Ramos (cell line): Measurements from ENCODE around the gene SPATA32.
"Not testable (repeated sequence)": the region's sequence is repeated elsewhere in the genome, so short reads cannot be mapped to it uniquely, and the experiment has no call there.

Source experiments
- in situ Hi-C: fragments of 300-500 bp; cut with MboI; formaldehyde crosslinking; loops from one replicate; pipeline ENCODE4 v1.14.3; 2022; ENCODE audit warnings: low sequenced_read_pairs; ENCODE audit not compliant: unreplicated experiment

SPATA32 gene, protein sequence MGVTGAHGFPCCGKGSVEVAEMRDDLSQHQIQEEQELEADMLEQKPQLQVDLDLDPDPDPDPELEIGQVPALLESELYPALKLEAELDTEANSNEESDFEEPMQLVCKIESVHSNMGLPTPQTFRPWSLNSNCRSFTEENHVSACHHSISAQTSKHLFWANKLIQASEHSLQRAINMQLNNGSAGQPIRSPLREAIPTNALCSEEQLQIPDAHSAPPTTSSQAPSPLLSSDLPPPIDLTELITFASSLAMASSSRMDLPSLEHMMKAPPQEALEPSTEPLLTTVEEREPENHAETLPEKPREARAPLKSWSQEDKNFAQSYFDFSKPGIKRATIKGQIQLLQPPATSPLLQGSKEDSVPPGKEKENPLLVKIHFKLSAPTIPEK

DNA sequence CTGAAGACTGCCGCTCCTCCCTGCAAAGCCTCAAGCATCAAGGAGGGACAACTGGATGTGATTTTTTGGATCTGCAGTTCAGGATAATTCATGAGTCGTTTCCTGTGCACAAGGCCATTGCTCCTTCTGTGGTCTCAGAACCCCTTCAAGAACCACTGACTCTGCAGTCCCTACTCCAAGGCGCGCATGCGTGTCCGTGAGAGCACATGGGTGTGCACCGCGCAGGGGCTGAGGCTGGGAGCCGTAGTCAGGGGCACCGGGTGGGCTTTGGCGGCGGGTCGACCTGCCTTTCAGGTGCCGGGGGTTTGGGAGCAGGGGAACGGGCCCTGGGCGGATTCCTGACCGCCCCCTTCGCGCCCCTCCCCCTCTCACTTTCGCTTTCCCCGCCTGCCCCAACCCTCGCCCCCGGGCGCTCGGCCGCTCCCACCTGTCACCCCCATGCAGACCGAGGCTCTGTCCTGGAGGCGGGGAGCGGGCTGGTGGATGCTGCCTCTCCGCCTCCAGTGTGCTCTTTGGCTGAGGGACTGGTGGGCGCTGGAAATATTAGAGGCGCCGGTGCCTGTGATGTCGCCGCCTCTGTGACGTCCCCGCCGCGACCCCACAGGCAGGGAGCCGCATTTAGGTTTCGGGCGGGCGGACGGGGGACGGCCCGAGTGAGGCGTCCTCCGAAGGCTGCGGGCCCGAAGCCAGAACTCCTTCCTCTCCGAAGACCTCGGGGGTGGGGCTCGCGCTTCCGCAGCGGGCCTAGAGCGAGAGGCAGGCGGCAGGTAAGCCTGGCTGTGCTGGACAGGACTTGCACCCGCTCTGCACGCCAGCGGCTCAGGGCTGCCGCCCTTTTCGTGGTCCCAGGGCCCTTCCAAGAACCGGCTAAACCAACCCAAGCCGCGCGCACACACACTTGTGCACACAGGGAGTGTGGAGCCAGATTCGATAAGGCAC lies at the start of gene SPATA32:
Gene SPATA32, minus strand, starts transcription at position 518 of the 939 bp plus-strand sequence. Its CDS starts 78 bp downstream, at position 440.
- in situ Hi-C loops: no loop called here

DNA sequence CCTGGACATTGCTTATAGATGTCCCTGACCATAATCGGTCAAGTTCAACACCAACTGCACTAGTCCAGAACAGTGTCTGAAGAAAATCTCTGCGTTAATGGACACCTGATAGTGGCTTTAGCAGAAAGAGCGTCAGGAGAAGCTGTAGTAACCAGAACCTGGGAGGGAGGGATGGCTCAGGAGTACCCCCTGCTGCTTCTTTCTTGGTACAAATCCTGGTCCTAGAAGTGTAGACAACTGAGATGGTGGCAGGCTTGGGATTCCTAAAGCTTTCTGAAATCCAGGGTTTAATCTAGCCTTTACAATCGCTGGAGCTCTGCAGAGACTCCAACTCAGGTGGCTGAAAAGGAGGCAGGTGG lies 49.5 kb upstream of the SPATA32 start:
- in situ Hi-C loops: no loop called here

DNA sequence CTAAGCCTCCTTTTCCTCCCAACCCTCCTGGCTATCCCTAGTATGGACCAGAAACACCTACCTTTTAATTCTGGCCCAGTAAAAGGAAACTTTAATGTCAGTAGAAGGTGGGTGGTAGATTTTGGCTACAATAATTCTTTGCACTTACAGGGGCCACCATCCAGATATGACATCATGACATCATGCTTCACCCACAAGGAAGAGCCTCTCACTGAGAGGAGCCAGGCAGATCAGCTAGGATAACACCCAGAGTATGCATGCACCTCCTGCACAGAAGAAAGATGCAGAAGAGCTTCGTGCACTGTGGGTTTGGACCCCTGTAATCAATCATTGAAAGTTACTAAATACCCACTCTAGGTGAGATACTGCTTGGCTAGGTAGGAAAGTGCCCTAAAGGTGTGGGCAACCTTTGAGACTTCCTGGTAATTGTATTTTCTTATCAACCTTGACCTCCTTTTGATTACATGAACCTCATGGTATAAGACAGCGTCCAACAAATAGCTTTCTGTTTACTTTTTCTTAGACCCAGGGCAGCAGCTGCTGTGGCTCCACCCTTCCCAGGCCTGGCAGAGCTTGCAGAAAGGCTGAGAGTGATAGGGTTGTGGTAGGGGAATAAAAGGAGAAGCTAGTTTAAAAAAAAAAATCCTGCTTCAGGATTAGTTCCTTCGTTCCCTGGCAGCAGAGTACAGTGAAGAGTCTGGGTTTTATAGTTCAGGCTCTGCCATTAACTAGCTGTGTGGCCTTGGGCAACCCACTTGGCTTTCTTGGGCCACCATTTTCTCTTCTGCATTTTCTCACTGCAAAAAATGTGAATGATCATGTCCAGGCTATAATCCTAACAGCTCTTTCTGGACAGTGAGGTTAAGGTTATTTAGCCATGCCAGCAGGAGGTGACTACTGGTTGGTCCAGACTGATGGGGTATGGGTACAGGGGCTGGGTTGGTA lies 48.8 kb upstream of the SPATA32 start:
- in situ Hi-C loops: no loop called here

DNA sequence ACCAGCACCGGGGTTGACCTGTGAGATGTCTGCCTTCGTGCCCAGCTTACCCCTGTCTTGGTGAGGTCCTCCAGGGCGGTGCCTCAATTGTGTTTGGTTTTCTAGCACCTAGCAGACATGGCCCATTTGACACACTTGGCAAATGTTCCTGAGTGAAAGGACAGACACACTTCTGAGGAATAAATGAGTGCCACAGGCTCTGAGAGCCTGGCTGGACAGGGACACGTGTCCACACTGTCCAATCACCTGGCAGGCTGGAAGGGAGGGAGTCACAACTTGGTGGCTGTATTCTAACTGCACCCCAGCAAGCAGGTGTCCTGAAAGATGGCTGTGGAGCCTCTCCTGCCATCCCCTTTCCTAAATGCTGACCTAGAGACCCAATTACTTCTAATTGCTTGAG lies 47.5 kb upstream of the SPATA32 start:
- in situ Hi-C loops: no loop called here

DNA sequence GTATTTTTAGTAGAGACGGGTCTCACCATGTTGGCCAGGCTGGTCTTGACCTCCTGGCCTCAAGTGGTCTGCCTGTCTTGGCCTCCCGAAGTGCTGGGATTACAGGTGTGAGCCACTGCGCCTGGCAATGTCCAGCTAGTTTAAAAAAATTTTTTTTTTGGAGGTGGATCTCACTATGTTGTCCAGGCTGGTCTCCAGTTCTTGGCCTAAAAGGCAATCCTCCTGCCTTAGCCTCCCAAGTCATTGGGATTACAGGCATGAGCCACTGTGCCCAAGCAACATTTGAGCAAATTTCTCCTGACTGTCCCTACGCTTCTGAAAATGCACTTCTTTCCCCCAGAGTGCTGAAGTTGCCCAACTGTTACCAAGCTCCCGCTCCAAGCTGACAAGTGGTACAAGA lies 46.9 kb upstream of the SPATA32 start:
- in situ Hi-C loops: no loop called here

DNA sequence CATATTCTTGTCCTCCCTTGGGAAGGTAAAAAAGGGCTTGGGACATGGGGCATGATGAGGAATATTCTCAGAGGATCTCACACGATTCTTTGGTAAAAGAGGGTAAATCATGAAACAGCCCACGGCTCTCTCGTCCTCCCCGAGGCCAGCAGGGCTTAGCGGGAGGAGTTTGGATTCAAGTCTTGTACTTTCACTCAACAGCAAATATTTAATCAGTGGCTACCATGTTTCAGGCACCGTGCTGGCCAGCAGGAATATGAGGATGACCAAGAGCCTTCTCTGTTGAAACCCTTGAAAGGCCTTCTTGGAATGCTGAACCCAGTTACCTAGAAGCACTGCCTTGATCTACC lies 46.1 kb upstream of the SPATA32 start:
- in situ Hi-C loops: no loop called here

DNA sequence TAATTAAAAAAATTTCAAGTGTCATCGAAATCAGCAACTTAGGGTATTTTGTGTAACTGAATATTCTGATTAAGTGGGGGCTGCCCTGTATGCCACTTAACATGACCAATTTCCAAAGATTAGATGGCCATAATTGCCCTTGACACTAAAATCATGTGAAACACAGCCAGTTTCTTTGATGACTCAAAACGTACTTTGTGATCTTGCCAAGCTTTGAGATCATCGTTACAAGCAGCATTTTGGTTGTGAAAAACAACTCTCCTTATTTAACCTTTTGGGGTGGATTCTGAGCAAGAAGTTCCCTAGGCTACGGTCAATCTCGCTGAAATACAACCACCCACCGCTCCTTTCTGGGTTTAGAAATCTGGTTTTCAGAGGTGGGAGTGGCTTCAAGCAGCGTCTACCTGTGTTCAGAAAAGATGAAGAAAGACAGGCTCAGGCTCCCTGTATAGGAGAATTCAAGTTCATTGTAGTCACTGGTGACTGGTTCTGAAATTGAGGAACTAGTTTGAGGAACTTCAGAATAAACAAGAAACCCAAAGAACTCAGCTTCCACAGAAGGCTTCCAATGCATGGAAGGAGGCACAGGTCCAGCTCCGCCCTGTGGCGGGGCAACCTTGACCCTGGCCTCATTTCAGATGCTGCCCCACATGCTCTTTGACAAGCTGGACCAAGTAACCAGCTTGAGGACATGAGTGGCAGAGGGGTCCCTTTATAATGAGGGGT lies 45.6 kb upstream of the SPATA32 start:
- in situ Hi-C loops: no loop called here

DNA sequence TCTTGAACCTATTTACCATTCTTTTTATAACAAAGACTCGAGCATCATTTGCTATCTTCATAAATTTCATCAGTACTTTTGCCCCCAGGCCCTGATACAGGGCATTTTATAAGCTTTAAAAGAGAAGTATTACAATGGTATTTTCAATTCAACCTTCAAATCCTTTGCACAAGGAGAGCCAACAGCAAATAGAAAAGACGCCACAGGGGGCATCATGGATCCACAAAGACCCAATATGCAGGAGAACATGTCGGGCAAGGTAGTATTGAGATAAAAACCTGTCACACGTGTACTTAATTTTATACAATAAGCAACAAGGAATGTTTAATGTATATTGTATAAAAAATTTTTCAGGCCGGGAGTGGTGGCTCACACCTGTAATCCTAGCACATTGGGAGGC lies 44.7 kb upstream of the SPATA32 start:
- in situ Hi-C loops: no loop called here

DNA sequence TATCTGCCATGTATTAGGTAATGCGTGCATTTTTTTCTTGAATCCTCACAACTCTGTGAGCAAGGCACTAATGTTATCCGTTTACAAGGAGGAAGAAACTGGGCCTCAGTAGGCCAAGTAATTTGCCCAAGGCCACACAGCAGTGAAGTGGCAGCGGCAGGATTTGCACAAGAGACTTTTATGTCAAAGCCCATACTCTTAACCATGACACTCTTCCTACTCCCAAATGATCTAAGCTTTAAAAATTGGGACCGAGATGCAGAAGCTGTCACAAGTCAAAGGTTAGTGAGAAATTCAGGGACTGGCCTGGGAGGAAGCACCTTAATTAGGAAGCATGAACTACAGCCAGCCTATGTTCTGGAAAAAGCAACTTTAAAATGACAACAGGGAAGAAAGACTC lies 44.2 kb upstream of the SPATA32 start:
- in situ Hi-C loops: no loop called here

DNA sequence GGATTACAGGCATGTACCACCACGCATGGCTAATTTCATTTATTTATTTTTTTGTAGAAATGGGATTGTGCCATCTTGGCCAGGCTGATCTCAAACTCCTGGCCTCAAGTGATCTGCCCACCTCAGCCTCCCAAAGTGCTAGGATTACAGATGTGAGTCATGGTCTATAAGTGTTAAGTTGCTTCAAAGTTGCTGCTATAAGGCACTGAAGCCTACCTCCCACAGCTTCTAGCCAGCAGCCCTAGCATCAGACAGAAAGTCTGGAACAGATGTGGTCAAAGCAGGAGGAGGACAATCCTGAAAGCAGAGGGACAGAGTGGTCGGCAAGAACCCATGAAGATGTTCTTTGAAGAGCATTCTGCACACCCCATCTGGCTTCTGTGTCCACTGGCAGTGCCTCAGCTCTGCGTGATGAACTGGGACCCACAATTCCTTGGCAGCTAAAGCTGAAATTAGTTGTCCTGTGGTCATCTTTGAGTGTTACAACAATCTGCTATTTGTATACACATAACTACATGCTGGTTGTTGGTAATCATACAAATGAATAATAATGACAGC lies 43.7 kb upstream of the SPATA32 start:
- in situ Hi-C loops: no loop called here

DNA sequence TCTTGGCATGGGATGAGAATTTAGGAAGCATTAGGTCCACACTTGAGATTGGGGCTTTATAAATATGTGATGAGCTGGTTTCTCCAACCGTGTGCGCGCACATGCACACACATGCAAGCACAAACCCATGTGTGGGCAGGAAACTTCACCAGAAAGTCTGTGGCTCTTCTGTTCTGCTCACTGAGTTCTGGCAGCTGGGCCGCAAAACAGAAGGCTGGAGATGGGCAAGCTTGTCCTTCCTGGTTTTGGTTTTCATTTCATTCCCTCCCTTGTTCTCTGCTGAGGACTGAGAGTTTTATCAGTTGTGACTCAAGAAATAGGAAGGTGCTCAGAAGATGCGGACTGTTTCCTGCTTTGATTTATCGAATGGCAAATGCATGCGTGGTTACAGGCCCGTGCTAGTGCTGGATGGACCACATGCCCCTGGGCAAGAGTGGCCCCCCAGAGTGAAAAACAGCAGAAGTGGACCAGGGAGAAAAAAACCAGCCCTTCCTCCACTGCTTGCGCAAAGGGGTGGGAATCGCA lies 40.8 kb upstream of the SPATA32 start:
- in situ Hi-C loops: no loop called here

DNA sequence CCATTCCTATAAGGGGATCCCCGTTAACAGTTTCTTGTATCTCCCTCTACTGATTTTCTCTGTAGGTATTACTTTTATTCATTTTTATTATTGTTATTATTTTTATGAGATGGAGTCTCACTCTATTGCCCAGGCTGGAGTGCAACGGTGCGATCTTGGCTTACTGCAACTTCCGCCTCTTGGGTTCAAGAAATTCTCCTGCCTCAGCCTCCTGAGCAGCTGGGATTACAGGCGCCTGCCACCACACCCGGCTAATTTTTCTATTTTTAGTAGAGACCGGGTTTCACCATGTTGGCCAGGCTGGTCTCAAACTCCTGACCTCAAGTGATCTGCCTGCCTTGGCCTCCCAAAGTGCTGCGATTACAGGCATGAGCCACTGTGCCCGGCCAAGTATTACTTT lies 40.3 kb upstream of the SPATA32 start:
- in situ Hi-C loops: not testable (repeated sequence)

DNA sequence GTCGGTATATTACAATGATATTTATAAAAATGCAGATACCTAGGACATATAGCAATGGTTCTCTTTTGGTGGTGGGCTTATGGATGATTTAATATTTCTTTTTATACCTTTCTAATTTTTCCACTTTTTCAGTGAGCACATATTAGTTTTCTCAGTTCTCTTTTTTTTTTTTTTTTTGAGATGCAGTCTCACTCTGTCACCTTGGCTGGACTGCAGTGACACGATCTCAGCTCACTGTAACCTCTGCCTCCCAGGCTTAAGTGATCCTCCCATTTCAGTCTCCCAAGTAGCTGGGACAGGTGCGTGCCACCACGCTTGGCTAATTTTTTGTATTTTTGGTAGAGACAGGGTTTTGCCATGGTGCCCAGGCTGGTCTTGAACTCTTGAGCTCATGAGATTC lies 39.8 kb upstream of the SPATA32 start:
- in situ Hi-C loops: no loop called here

DNA sequence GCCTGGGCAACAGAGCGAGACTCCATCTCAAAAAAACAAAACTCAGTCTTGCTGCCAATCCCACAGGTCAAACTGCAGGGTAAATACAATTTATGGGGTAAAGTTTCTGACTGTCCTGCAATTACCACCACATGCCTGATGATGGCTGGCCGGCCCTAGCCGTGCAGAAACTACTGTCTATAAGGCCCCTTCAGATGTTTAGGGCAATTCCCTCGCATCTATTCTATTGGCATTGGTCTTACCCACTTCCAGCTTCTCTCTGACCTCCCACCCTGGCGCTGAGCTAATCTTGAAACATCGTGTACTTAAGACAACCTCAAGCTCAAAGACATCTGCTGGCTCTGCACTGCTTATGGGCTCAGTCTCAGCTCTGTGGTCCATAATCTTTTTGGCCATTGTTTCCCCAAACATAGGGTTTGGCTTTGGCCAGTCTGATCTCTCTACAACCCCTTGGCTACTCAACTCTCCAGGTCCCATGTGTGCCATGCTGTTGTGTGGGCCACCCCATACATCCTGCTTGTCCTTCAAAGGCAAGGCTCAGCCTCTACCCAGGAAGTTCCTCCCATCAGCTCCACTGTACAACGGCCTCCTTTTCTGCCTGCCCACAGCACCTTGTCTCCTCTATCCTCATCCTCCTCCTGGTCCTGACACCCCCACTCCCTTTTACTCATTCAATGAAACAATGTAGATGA lies 38.3 kb upstream of the SPATA32 start:
- in situ Hi-C loops: no loop called here

DNA sequence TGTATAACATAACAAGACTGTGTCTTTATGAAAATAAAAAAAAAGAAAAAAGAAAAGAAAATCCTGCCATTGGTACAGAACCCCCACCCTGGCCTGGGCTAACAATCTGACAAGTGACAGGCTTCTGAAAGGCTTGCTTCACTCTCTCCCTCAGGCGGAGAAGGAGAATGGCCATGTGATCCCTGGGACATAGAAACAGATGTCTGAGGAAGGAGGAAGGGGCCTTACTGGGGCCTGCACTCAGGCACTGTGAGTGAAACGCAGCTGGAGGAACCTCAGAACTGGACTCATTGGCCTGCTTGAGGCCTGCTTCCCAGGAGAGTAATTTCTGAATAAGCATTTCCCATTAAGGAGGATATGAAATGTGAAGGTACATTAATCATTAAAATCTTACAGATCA lies 37.5 kb upstream of the SPATA32 start:
- in situ Hi-C loops: no loop called here

DNA sequence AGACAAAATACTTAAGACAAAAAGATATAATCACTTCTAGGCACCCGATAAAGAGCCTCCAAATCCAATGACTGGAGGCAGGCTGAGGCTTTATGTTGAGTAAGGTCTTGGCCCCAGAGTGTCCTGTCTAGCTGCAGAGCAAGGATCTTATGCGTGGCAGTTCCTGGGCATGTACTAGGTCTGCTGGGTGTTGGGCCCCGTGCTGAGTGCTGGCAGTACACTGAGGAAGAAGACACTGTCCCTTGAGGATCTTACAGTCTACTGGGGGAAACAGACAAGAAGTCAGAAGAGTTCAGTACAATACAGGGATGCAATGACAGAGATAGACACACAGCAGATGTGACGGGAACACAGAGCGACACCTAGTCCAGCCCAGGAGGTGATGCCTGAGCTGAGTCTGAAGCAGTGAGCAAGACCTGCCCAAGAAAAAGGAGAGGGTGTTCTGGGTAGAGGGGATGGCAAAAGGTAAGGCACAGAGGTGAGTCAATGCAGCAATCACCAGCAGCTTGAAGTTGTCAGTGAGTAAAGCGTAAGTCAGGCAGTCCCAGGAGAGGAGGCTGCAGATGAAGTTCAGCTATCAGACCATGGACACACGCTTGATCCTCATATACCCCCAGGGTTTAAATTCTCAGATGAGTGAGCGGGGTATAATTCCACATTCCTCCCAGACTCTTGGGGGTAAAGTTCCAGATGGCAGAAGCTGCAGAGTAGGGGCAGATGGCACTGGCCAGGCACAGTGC lies 36.8 kb upstream of the SPATA32 start:
- in situ Hi-C loops: no loop called here

DNA sequence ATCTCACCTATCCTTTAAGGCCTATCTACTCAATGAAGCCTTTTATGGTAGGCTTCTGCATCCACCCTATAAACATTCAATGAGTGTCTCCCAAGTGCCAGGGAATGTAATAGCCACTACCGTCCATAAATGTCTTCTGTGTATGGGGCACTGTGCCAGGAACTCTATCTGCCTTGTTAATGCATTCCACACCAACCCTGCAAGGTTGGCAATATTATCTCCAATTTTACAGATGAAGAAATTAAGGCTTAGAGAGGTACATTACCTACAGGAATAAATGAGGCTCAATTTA lies 34.9 kb upstream of the SPATA32 start:
- in situ Hi-C loops: no loop called here
